Measurements from ENCODE around the gene MS4A13.

DNA sequence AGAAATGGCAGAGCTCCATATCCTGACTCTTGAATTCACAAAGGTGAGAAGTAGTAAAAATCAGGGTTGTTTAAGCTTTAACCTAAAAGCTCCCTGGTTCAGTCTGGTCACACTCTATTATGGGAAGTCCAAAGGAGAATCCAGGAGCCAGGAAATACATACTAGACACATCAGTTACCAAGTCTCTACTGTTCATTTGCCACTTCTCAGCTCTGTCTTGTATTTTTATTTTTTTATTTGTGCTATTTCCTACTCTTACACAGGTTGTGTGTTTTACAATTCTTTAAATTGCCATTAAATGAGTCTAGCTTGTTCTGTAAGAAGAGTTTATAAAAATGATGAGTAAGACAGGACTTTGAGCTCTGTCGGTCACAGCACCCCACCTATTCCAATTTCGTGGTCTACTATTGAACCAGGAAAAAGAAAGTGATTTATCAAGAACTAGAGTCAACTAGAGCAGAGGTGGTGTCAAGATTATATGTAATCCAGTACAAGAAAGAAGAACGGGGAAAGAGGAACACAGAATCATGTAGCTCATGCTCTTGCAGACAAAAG, 12.9 kb upstream of the MS4A13 start:
- TF ChIP-seq, protein P1, sequence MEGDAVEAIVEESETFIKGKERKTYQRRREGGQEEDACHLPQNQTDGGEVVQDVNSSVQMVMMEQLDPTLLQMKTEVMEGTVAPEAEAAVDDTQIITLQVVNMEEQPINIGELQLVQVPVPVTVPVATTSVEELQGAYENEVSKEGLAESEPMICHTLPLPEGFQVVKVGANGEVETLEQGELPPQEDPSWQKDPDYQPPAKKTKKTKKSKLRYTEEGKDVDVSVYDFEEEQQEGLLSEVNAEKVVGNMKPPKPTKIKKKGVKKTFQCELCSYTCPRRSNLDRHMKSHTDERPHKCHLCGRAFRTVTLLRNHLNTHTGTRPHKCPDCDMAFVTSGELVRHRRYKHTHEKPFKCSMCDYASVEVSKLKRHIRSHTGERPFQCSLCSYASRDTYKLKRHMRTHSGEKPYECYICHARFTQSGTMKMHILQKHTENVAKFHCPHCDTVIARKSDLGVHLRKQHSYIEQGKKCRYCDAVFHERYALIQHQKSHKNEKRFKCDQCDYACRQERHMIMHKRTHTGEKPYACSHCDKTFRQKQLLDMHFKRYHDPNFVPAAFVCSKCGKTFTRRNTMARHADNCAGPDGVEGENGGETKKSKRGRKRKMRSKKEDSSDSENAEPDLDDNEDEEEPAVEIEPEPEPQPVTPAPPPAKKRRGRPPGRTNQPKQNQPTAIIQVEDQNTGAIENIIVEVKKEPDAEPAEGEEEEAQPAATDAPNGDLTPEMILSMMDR (IDR thresholded peaks at IDR 0.05; ENCODE audit: low read length) = no peak
- no peak for TF ChIP-seq EZH2 (IDR thresholded peaks at IDR 0.05; ENCODE audit: borderline replicate concordance, low read length)
